HuH-7 (cell line): ENCODE measurements around the gene BCL2L13.
A peak's percentile ranks its signal among the peaks of the same experiment; 100 is the strongest.
"Not testable (repeated sequence)": the region's sequence is repeated elsewhere in the genome, so short reads cannot be mapped to it uniquely, and the experiment has no call there.

Experiments
- DNase-seq: peaks from one replicate; pipeline ENCODE4 v3.0.0; 2011; ENCODE audit warnings: low spot score

BCL2L13 gene

GRCh38 chr22:17764852-17765251 lies 126.3 kb downstream of the BCL2L13 start:
- not testable (repeated sequence) for DNase-seq

GRCh38 chr22:17767233-17768065 lies 128.9 kb downstream of the BCL2L13 start:
- no peak for DNase-seq

- DNase-seq: no peak
Observed at GRCh38 chr22:17769013-17769715, 130.6 kb downstream of the BCL2L13 start.

- no peak for DNase-seq
Observed at GRCh38 chr22:17769716-17770082, 131.1 kb downstream of the BCL2L13 start.

GRCh38 chr22:17770180-17771077 lies 131.9 kb downstream of the BCL2L13 start:
- no peak for DNase-seq

- no peak for DNase-seq
Observed at GRCh38 chr22:17772249-17772957, 133.8 kb downstream of the BCL2L13 start.

GRCh38 chr22:17772958-17773605 lies 134.5 kb downstream of the BCL2L13 start:
- no peak for DNase-seq

GRCh38 chr22:17773606-17774205 lies 135.1 kb downstream of the BCL2L13 start:
- peak; percentile 87 for DNase-seq

- no peak for DNase-seq
Observed at GRCh38 chr22:17774206-17774925, 135.8 kb downstream of the BCL2L13 start, which contains the start of gene BID. BID (minus strand) TSS chr22:17774469; CDS start chr22:17750116, 24,353 bp downstream.

- DNase-seq: no peak
Observed at GRCh38 chr22:17774926-17775685, 136.5 kb downstream of the BCL2L13 start.

- no peak for DNase-seq
Observed at GRCh38 chr22:17775781-17776465, 137.4 kb downstream of the BCL2L13 start.

GRCh38 chr22:17777005-17777716 lies 138.6 kb downstream of the BCL2L13 start:
- no peak for DNase-seq

GRCh38 chr22:17777717-17778044 lies 139.1 kb downstream of the BCL2L13 start:
- DNase-seq: no peak

- no peak for DNase-seq
Observed at GRCh38 chr22:17778412-17778976, 139.9 kb downstream of the BCL2L13 start.

- no peak for DNase-seq
Observed at GRCh38 chr22:17779286-17780115, 140.9 kb downstream of the BCL2L13 start.

GRCh38 chr22:17780116-17780740 lies 141.7 kb downstream of the BCL2L13 start:
- DNase-seq: no peak
